Activated naive CD8-positive, alpha-beta T cell (primary cell): ENCODE data around the gene TF.

Experiments
- H3K27ac Mint-ChIP-seq: one replicate; pipeline ENCODE4 v1.8.0; 2021; ENCODE audit warnings: mixed read lengths
- H3K27me3 Mint-ChIP-seq: one replicate; pipeline ENCODE4 v1.8.0; 2021; ENCODE audit warnings: mixed read lengths
- H3K36me3 Mint-ChIP-seq: one replicate; pipeline ENCODE4 v1.8.0; 2021; ENCODE audit warnings: mixed read lengths
- H3K4me1 Mint-ChIP-seq: one replicate; pipeline ENCODE4 v1.8.0; 2021; ENCODE audit warnings: low read depth, mixed read lengths
- H3K4me3 Mint-ChIP-seq: one replicate; pipeline ENCODE4 v1.8.0; 2021; ENCODE audit warnings: mild to moderate bottlenecking, mixed read lengths
- H3K9me3 Mint-ChIP-seq: one replicate; pipeline ENCODE4 v1.8.0; 2021; ENCODE audit warnings: low read depth, mixed read lengths

TF gene

DNA sequence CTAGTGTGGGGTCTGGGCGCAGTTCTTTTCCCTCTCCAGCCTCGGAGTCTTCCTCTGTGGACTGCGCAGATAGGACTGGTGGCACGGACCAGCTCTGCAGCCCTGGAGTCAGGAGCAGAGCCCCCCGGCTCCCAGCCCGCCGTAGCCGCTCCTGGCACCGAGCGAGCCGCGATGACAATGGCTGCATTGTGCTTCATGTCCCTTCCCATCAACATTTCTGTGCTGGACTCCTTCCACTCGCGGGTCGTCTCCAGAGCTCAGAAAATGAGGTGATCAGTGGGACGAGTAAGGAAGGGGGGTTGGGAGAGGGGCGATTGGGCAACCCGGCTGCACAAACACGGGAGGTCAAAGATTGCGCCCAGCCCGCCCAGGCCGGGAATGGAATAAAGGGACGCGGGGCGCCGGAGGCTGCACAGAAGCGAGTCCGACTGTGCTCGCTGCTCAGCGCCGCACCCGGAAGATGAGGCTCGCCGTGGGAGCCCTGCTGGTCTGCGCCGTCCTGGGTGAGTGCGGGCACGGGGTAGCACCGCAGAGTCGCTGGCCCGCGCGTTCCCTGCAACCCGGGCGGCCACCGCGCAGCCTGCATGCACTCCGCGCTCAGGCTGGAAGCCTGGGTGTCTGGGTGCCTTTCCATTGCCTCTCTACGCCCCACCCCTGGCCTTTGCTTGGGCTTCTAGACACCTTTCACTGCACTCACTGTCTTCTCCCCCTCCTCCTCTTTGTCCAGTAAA lies at the start of gene TF:
Gene TF (plus strand): TSS at position 413 of the 731 bp plus-strand sequence. CDS start 48 bp downstream, at position 461.
- Mint-ChIP-seq H3K36me3 (no peaks in the 10 kb centered on the region), H3K9me3 (no peaks in the 10 kb centered on the region), H3K27me3 (peaks cover 24% of the 10 kb centered on the region), H3K27ac (no peak within 1 kb of the TSS), H3K4me3 (peak within 1 kb of the TSS; percentile 30), H3K4me1 (peaks cover 2% of the 10 kb centered on the region)

DNA sequence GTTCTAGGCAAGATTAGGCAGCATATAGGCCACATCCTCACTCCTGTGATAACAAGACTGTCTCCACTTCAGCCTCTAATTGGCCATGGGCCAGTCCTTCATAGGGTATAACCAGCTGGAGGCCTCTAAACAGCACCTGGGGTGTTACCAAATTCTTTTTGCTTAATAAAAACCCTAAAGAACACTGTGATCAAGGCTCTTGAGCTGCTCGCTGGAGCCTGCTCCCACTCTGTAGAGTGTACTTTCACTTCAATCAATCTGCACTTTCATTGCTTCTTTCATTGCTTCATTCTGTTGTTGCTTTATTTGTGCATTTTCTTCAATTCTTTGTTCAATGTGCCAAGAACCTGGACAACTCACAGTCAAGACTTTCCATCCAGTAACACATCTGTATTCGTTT lies 48.2 kb upstream of the TF start:
- H3K9me3 Mint-ChIP-seq = no peaks in the 10 kb centered on the region
- no peaks in the 10 kb centered on the region for H3K27me3 Mint-ChIP-seq
- no peaks in the 10 kb centered on the region for H3K36me3 Mint-ChIP-seq
- no peak overlapping the region for H3K27ac Mint-ChIP-seq
- H3K4me1 Mint-ChIP-seq = no peaks in the 10 kb centered on the region
- H3K4me3 Mint-ChIP-seq = no peak overlapping the region

DNA sequence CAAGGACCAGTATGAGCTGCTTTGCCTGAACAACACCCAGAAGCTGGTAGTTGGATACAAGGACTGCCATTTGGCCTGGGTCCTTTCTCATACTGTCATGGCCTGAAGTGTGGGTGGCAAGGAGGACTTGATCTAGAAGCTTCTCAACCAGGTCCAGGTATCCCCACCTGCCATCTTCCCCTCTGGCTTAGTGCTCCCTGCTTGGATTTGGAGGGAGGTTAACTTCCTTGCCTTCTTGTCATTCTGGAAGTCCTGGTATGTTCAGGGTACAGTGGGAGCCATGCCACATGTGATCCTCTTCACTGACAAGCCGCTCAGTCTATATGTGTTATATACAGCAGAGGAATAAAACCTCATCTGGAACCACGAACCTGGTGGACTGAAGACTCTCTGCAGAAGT lies 46.7 kb upstream of the TF start:
- no peak overlapping the region for H3K4me3 Mint-ChIP-seq
- H3K4me1 Mint-ChIP-seq = no peaks in the 10 kb centered on the region
- no peaks in the 10 kb centered on the region for H3K9me3 Mint-ChIP-seq
- H3K27ac Mint-ChIP-seq = no peak overlapping the region
- no peaks in the 10 kb centered on the region for H3K36me3 Mint-ChIP-seq
- no peaks in the 10 kb centered on the region for H3K27me3 Mint-ChIP-seq

DNA sequence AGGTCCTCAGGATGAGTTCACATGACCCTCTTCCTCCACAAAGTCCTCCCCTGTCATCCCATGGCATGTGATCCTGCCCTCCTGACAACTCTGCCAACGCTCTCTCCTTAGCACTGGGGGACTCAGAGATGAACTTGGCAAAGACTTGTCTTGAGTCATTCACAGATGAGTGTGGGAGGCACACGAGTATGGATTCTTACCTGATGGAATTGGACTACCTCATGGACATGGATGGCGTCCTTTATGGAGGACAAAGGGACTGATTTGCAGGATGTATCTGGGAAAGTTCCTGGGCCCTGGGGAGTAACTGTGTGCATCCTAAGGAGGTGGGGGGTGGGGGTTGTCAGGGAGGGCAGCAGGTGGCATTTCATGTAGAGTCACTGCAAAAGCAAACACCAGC lies 46.3 kb upstream of the TF start:
- Mint-ChIP-seq H3K4me1 (no peaks in the 10 kb centered on the region), H3K36me3 (no peaks in the 10 kb centered on the region), H3K9me3 (no peaks in the 10 kb centered on the region), H3K4me3 (no peak overlapping the region), H3K27ac (no peak overlapping the region), H3K27me3 (no peaks in the 10 kb centered on the region)

DNA sequence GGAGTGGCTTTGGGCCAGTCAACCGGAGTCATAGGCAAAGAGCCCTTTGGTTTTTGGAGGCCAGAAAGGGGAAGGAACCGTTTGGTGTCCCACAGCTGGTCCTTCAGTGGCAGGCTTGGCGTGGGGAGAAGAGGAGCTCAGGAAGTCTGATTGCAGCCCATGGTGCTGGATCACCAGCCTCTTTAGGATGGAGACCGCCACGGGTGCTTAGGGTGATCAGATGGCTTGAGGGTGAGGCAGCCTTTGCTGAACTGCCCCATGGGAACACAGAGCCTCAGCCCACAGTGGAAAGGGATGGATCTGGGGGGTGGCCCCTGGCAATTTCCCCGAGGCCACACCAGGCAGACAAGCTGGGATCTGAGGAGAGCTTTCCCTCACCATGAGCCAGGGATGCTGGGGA lies 45.8 kb upstream of the TF start:
- Mint-ChIP-seq H3K36me3 (no peaks in the 10 kb centered on the region), H3K4me3 (no peak overlapping the region), H3K27me3 (no peaks in the 10 kb centered on the region), H3K27ac (no peak overlapping the region), H3K4me1 (no peaks in the 10 kb centered on the region), H3K9me3 (no peaks in the 10 kb centered on the region)

DNA sequence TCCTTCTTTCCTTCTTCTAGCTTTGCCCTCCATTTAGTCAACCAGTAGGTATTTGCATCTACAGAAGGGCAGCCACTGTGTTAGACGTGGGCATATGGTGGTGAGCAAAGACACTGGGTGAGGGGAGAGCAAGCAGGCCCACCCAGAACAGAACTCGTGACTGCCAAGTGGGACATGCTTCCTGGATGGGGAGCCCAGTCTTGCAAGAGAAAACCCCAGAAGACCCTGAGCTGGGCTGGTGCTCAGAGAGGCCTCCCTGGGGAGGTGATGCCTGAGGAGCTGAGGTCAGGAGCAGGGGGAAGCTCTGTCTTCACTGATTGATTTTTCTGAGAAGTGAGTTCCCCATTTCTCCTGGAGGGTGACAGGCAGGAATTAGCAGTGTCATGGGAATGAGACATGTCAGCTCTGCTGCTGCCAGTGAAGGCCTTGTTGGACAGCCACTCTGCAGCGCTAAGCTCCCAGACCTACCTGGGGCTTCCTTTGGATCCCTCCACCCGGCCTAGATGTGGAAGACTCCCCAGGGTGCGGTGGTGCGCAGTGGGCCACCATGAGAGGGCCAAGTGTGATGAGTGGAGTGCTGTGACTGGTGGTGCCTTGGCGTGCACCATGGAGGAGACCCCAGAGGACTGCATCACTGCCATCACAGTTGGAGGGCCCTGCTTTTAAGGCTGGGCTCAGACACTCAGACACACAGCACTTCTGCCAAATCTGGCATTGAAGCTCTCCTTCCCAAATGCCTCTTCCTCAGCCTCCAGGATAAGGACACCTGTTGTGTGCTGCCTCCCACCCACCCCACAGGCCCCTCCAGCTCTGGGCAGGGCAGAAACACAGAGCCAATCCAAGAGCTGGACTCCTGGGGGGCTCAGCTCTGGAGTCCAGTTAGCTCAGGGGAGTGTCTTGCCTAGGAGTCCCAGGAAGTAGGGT lies 44.5 kb upstream of the TF start:
- no peak overlapping the region for H3K27ac Mint-ChIP-seq

DNA sequence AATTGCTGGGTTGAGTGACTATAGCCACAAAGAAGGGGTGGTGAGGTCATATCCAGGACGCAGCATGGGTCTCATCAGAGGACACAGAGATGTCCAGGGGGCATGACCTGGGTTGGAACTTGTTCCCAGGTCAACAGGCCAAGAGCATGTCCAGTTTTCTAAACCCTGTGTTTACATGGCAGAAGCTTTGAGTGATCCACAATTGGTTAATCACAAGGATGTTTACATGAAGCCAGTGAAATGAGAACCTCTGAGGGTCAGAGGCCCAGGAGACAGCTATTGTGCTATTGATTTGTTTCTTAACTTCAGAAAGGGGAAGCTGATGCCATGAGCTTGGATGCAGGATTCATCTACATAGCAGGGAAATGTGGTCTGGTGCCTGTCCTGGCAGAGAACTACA lies 42.3 kb upstream of the TF start:
- Mint-ChIP-seq H3K27ac (no peak overlapping the region), H3K36me3 (no peaks in the 10 kb centered on the region), H3K4me3 (no peak overlapping the region), H3K4me1 (no peaks in the 10 kb centered on the region), H3K27me3 (no peaks in the 10 kb centered on the region), H3K9me3 (no peaks in the 10 kb centered on the region)

More for the DNA sequence above, 44.5 kb upstream of the TF start:
- H3K4me1 Mint-ChIP-seq = no peaks in the 10 kb centered on the region
- H3K4me3 Mint-ChIP-seq = no peak overlapping the region
- no peaks in the 10 kb centered on the region for H3K27me3 Mint-ChIP-seq
- H3K36me3 Mint-ChIP-seq = no peaks in the 10 kb centered on the region
- H3K9me3 Mint-ChIP-seq = no peaks in the 10 kb centered on the region

DNA sequence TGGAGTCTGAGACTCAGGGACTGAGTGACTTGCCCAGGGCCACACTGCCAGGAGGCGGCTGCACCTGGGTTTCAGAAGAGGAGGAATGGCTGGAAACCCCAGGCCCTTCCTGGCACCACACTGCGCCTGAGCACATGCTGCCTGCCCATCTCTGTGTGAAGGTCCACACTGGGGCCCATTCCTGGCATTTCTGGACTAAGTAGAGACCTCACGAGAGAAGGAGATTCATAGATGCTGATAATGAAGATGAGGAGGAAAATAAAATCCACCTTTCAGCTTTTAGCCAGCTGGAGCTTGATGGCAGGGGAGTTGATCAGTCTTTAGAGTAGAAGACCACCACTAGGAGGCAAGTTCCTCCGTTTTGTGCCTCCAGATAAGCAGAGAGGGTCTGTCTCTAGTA lies 40.2 kb upstream of the TF start:
- H3K27ac Mint-ChIP-seq = no peak overlapping the region
- H3K9me3 Mint-ChIP-seq = no peaks in the 10 kb centered on the region
- H3K4me3 Mint-ChIP-seq = no peak overlapping the region
- no peaks in the 10 kb centered on the region for H3K36me3 Mint-ChIP-seq
- no peaks in the 10 kb centered on the region for H3K4me1 Mint-ChIP-seq
- no peaks in the 10 kb centered on the region for H3K27me3 Mint-ChIP-seq

DNA sequence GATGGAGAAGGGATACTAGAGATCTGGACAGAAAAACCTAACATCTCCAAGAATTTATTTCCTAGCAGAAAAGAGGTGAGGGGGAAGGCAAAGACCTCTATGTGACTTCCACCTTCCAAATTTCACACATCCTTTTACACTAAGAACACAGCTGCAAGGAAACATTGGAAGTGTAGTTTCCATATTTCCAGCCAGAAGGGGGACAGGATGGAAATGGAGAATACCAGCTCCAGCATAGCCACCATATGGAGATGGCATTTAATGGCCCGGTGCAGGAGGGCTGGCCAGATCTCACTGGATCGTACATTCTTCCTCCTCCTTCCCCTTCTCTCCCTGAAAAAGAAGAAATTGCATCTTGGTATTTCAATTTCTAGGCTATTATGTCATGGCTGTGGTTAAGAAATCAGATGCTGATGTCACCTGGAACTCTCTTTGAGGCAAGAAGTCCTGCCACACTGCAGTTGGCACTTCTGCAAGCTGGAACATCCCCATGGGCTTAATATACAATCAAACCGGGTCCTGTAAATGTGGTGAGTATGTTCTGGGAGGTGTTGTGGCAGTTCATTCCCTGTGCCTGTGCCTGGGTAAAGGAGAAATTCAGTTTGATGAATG lies 36.9 kb upstream of the TF start:
- Mint-ChIP-seq H3K4me1 (no peaks in the 10 kb centered on the region), H3K36me3 (no peaks in the 10 kb centered on the region), H3K9me3 (no peaks in the 10 kb centered on the region), H3K27me3 (no peaks in the 10 kb centered on the region), H3K27ac (no peak overlapping the region), H3K4me3 (no peak overlapping the region)

DNA sequence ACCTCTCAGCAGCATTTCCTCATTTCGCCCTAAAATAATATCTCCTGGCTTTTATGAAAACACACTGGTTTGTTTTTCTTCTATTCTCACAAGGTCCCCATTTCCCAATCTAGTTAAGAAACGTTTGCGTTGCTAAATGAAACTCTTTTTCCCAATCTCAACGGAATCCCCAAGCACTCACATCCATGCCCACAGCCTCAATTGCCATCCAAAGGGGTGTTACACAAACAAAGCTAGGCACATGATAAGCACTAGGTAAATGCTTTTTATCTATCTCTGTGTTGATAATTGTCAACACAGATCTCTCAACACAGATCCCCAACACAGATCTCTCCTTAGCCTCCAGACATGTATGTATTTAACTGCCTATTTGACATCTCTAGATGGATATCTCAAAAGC lies 35.2 kb upstream of the TF start:
- H3K9me3 Mint-ChIP-seq = no peaks in the 10 kb centered on the region
- no peaks in the 10 kb centered on the region for H3K36me3 Mint-ChIP-seq
- H3K4me1 Mint-ChIP-seq = no peaks in the 10 kb centered on the region
- no peak overlapping the region for H3K4me3 Mint-ChIP-seq
- no peaks in the 10 kb centered on the region for H3K27me3 Mint-ChIP-seq
- H3K27ac Mint-ChIP-seq = no peak overlapping the region

DNA sequence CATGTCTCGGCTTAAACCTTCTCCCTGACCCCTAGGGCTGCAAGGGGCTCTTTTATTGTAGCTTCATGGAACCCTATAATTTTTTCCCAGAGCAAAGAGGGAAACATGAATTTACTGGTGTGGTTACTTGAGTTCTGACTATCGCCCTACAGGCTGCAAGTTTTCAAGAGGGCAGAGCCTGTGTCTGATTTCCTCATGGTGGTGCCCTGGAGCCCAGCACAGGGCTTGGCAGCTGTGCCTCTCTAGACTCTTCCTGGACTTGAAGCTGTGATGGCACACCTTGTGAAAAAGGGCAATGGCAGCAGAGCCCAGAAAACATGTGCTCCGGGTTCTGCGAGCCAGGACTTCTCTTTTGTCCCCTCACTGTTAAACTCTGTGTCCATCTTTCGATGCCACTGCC lies 34.2 kb upstream of the TF start:
- Mint-ChIP-seq H3K36me3 (no peaks in the 10 kb centered on the region), H3K9me3 (no peaks in the 10 kb centered on the region), H3K27ac (no peak overlapping the region), H3K4me1 (no peaks in the 10 kb centered on the region), H3K4me3 (no peak overlapping the region), H3K27me3 (no peaks in the 10 kb centered on the region)

DNA sequence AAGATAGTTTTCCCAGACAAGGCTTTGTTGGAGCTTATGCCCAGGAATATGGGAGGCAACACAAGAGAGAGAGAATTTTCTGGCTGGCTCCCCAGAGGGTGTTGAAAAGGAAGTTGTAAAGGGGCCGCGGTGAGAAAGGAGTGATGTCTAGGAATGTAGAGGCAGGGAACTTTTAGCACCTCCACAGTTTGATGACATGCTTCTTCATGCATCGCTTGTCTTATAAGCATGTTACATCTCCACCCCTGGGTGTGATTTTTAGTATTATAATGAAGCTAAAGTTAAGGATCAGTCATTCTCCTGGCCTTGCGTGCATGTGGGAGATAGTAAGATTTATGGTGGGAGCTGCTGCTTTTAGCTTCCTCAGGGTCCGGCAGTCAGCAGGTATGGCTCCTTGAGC lies 32.8 kb upstream of the TF start:
- no peaks in the 10 kb centered on the region for H3K36me3 Mint-ChIP-seq
- no peak overlapping the region for H3K4me3 Mint-ChIP-seq
- no peaks in the 10 kb centered on the region for H3K4me1 Mint-ChIP-seq
- H3K9me3 Mint-ChIP-seq = no peaks in the 10 kb centered on the region
- H3K27me3 Mint-ChIP-seq = no peaks in the 10 kb centered on the region
- no peak overlapping the region for H3K27ac Mint-ChIP-seq

DNA sequence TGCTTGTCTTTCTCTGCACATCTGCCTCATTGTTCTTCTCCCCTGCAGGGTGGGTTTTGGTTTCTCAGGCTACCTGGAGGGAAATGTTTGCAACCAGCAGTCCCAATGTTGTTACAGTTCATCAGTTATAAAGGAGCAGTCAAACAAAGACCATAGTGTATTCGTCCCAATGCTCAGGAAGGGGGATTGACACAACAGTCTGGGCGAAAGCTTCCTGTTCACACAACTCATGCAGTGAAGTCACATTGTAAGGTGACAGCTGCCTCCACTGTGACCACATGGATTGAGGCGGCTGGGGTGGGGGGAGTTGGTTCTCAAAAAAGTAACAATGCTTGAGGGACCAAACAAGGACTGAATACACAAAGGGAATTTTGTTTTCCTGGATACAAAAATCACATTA lies 28.8 kb upstream of the TF start:
- Mint-ChIP-seq H3K27ac (no peak overlapping the region), H3K4me1 (no peaks in the 10 kb centered on the region), H3K36me3 (peaks cover 4% of the 10 kb centered on the region)

DNA sequence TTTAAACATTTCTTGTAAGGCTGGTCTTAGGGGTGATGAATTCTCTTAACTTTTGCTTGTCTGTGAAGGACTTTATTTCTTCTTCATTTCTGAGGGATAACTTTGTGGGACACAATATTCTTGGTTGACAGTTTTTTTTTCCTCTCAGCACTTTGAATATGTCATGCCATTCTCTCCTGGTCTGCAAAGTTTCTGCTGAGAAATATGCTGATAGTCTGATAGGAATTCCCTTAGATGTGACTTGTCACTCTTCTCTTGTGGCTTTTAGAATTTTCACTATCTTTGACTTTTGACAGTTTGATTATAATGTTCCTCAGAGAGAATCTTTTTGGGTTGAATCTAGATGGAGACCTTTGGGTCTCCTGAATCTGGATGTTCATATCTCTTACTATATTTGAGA lies 23.3 kb upstream of the TF start:
- no peaks in the 10 kb centered on the region for H3K4me1 Mint-ChIP-seq
- H3K4me3 Mint-ChIP-seq = no peak overlapping the region
- H3K27ac Mint-ChIP-seq = no peak overlapping the region
- peaks cover 13% of the 10 kb centered on the region for H3K9me3 Mint-ChIP-seq
- H3K36me3 Mint-ChIP-seq = peaks cover 14% of the 10 kb centered on the region
- H3K27me3 Mint-ChIP-seq = peaks cover 3% of the 10 kb centered on the region

More for the DNA sequence above, 28.8 kb upstream of the TF start:
- Mint-ChIP-seq H3K27me3 (peaks cover 3% of the 10 kb centered on the region), H3K4me3 (no peak overlapping the region), H3K9me3 (peaks cover 4% of the 10 kb centered on the region)

DNA sequence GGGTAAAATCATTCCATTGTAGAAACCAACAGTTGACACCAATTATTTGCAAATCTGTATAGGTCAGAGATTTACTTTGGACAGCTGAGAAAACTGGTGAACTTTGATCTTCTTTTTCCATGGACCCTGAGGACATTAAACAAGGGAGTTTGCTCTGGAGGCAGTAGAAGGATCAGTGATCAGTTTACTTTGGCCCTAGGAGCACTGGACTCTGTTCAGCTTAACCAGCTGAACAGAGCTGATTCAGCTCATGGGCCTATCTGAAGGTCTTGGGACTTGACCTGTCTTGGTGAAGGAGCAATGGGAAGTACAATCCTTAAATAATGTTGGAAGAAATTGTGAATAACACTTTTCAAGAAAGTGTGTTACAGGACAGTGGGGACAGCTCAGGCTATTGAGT lies 15.2 kb upstream of the TF start:
- peaks cover 9% of the 10 kb centered on the region for H3K36me3 Mint-ChIP-seq
- no peak overlapping the region for H3K27ac Mint-ChIP-seq
- peaks cover 5% of the 10 kb centered on the region for H3K9me3 Mint-ChIP-seq
- H3K4me1 Mint-ChIP-seq = no peaks in the 10 kb centered on the region
- peaks cover 33% of the 10 kb centered on the region for H3K27me3 Mint-ChIP-seq
- H3K4me3 Mint-ChIP-seq = no peak overlapping the region
